GM12873 (cell line): ENCODE data around the gene HAL.

Source experiments
- CTCF ChIP-seq: IDR thresholded peaks from 2 replicates; pipeline ENCODE4 v1.5.1; 2012; ENCODE audit warnings: low read depth, mild to moderate bottlenecking, moderate library complexity, low read length, control low read depth; ENCODE audit not compliant: insufficient read depth; ENCODE audit errors: missing control alignments

HAL gene

DNA sequence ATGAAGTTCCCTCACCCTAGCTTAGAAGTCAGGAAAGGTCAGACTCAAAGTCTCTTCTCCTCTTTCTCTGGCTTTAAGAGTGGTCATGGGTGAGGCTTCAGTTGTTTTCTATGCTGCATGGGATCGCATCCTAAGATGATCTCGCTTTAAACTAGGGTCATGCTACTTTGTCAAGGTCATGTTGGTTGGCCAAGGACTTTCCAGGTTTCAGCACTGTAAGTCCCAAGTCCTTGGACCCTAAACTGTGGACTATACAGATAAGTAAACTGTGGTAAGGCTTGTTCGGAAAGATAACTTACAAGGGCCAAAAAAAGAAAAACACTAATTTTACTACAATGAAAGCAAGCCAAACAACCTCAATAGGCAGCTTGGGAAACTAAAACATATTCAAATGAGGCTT lies 17.4 kb downstream of the HAL start:
- no peak for TF ChIP-seq CTCF

- no peak for TF ChIP-seq CTCF
These were observed 17.8 kb downstream of the HAL start for GRCh38 chr12:95978351-95978750.

DNA sequence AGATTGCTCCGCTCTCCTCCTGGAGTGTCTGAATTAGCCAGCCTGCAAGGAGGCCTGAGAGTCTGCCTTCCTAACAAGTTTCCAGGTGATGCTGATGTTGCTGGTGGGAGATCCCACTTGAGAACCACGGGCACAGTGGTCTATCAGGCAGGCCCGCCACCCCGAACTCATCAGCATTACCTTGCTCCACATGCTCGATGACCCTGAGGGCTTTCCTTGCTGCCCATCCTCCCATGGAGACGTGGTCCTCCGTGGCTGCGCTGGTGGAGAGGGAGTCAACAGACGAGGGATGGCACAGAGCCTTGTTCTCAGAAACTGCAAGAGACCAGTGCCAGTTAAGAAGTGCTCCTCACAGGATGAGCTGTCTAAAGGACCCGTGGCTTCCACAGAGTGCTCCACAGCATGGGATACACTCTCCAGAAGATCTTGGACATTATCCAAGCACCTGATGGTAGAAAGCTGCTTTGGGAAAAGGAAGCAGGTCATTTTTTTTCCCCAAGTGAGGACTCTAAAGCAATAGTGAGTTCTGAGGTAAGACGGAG lies 18.3 kb downstream of the HAL start:
- TF ChIP-seq CTCF: no peak

DNA sequence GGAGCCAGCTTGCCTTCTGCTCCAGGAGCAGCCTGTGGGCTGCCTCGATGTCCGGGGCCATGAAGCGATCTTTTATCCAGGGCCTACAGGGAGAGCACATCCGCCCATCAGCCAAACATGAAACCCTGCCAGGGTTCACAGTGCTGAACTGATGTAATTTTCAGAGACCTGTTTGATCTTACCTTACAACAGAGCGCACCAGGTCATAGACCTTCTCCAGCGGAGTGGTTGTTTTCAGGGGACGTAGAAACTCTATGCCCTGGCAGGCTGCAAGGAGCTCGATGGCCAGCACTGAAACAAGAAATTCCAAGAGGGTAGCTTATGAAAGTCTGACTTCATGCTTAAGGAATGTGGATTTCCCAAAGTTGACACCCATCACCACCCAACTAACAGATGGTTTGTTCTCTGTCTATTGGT lies 19.7 kb downstream of the HAL start:
- TF ChIP-seq CTCF: no peak

GRCh38 chr12:95975491-95975890 lies 20.7 kb downstream of the HAL start:
- TF ChIP-seq CTCF: no peak

DNA sequence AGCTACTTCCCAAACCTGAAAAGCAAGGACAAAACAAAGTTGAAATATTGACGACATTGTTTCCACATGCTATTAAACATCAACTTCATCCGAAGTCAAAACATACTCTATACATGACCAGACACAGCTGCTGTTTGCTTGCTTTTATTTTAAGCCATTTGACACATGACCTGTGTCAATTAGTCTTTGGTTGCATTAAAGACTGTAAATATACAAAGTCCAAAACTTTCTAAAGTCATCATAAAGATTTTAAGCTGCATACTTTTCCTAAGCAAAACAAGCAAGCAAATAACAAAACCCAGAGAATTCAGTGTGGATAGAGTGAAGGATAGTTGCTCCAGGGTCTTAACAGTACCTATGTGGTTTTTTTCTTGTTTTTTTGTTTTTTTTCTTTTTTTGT lies 21.8 kb downstream of the HAL start:
- no peak for TF ChIP-seq CTCF

- TF ChIP-seq CTCF: no peak
These were observed 23.2 kb downstream of the HAL start for GRCh38 chr12:95972832-95973456.

DNA sequence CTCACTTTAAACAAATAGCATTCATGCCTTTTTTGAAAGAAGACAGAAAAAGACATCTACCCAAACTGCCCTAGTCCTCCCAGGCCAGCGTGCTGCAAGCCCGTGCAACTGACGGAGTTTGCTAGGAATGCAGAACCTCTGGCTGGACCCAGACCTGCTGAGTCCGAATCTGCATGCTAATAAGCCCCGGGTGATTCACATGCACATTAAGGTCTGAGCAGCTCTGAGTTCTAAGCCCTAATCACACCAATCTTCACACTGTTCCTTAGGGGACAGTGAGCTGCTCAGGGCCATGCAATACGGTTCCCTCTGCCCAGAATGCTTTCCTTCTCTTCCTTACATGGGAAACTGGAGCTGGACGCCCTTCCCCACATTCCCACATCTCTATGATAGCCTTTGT lies 25.2 kb downstream of the HAL start:
- TF ChIP-seq CTCF: no peak
